ENCODE measurements around the gene RAB3GAP1.
"Not testable (repeated sequence)": the region's sequence is repeated elsewhere in the genome, so short reads cannot be mapped to it uniquely, and the experiment has no call there.

RAB3GAP1 gene

DNA sequence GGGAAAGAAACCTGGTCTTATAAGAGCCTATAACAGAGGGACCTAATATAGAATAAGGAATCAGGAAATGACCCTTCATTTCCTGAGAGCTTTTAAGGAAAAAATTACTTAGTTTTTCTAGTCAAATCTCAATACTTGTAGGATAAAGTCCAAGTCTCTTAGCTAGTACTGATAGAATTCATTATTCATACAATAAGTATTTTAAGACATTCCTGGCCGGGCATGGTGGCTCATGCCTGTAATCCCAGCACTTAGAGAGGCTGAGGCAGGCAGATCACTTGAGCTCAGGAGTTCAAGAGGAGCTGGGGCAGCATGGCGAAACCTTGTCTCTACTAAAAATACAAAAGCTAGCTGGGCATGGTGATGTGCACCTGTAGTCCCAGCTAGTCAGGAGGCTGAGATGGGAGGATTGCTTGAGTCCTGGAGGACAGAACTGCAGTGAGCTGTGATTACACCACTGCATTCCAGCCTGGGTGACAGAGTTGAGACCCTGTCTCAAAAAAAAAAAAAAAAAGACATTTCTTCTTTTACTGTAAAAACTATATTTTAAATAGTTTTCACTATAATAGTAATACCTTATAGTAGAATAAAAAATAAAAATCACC lies 3.2 kb downstream of the RAB3GAP1 start:
- DNase-seq (ENCODE audit: low spot score), result no peak

GRCh38 chr2:135056790-135057189 lies 4.7 kb downstream of the RAB3GAP1 start:
- no peak for DNase-seq (ENCODE audit: low spot score)

DNA sequence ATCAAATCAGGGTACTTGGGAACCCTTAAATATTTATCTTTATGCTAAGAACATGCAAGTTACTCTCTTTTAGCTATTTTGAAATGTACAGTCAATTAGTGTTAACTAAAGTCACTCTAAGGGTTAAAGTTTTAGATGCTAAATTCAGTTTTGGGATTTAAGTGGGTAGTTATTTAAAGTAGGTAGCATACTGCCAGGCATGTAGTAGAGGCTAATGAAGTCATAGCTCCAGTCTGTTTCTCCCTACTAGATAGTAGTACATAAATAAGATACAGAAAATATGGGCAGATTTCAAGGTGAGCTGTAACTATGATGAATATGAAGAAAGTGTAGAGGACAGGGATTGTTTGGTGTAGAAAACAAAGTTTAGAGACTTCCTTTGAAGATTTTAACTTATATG lies 7.5 kb downstream of the RAB3GAP1 start:
- DNase-seq (ENCODE audit: low spot score), result no peak

DNA sequence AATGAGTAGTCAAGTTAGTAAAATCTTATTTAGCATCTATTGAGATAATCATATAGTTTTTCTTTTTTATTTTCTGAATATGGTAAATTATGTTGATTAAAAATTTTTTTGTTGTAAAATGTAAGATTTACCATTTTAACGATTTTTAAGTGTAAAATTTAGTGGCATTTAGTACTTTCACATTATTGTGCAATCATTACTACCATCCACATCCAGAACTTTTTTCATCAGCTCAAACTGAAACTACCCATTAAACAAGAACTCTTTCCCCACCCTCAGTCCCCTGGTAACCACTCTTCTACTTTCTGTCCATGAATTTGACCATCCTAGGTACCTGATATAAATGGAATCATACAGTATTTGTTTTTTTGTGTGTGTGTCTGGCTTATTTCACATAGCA lies 11.1 kb downstream of the RAB3GAP1 start:
- DNase-seq (ENCODE audit: low spot score), result no peak

GRCh38 chr2:135064149-135064548 lies 12.1 kb downstream of the RAB3GAP1 start:
- DNase-seq (ENCODE audit: low spot score), result no peak

DNA sequence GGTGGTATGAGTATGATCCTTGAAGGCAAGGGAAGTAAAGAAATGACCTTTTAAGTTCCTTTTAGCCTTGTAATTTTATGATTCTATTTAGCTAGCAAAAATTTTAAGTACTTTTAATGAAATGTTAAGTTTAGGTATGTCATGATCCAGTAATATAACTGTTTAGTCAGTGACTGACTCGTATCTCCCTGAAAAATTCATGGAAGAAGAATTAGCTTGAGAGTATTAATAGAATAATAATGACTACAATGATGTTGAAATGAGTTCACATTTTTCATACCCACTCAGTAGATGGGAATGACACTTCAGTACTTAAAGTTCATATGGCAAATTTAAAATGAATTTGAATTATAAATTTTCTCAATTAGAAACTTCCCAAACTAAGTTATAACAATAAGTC lies 14.6 kb downstream of the RAB3GAP1 start:
- DNase-seq (ENCODE audit: low spot score), result no peak

GRCh38 chr2:135072125-135072997 lies 20.3 kb downstream of the RAB3GAP1 start:
- DNase-seq (ENCODE audit: low spot score), result no peak

GRCh38 chr2:135074216-135074615 lies 22.1 kb downstream of the RAB3GAP1 start:
- no peak for DNase-seq (ENCODE audit: low spot score)

DNA sequence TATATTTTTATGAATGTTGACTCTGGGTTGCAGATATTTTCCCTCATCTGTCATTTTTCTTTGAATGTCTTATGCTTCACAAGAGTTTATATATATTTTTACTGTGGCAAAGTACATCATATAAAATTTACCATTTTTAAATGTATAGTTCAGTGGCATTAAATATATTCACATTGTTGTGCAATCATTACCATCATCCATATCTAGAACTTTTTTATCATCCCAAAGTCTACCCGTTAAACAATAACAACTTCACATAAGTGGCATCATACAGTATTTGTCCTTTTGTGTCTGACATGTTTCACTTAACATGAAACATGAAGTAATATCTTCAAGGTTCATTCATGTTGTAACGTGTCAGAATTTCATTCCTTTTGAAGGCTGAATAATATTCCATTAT lies 24.5 kb downstream of the RAB3GAP1 start:
- no peak for DNase-seq (ENCODE audit: low spot score)

- no peak for DNase-seq (ENCODE audit: low spot score)
Observed at GRCh38 chr2:135078417-135078816, 26.3 kb downstream of the RAB3GAP1 start.

DNA sequence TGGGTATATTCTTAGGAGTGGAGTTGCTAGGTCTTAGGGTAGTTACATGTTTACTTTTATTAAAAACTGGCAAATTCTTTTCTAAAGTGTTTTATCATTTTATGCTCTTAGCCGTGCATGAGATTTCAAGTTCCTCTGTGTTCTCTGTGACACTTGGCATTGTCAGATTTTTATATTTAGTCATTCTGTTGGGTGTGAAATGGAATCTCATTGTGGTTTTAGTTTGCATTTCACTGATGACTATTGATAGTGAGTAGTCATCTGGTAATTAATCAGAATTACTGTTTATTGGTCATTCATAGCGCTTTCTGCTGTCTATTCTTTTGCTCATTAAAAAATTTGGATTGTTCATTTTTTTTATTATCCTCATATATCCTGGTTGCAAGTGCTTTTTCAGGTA lies 34.1 kb downstream of the RAB3GAP1 start:
- DNase-seq (ENCODE audit: low spot score), result no peak

GRCh38 chr2:135089597-135089996 lies 37.5 kb downstream of the RAB3GAP1 start:
- not testable (repeated sequence) for DNase-seq (ENCODE audit: low spot score)

DNA sequence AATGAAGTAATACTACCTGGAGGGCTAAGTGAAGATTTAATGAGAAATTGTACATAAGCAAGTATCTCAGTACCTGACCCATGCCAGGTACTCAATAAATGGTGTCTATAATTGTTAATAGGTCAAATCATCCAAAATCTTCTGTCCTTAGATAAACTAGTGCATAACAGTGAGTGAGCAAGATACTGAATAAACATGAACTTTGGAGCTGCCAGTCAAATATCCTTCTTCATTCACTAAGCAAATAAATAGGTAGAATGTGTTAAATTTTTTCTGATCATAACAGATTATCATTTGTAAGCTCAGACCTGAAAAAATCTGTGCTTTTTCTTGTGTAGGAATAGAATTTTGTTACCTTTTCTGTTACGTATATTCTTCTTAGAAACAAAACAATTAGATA lies 39.6 kb downstream of the RAB3GAP1 start:
- DNase-seq (ENCODE audit: low spot score), result peak; percentile 26

DNA sequence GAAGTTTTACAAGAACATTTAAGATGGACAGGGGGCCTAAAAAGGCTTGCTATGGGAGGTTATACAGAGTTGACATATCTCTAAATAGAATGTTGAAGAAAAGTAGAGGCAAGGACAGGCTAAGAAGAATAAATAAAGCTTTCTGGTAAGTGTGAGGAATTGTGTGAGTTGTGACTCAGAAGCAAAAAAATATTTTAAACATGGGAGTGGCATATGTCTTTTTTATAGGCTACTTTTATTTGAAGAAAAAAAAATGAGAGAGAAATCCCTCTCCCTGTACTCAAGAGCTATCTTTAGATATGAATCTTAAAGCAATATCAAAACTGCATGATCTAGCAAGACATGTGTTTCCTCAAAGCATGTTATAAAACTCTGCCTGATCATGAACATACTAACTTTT lies 41.1 kb downstream of the RAB3GAP1 start:
- no peak for DNase-seq (ENCODE audit: low spot score)

DNA sequence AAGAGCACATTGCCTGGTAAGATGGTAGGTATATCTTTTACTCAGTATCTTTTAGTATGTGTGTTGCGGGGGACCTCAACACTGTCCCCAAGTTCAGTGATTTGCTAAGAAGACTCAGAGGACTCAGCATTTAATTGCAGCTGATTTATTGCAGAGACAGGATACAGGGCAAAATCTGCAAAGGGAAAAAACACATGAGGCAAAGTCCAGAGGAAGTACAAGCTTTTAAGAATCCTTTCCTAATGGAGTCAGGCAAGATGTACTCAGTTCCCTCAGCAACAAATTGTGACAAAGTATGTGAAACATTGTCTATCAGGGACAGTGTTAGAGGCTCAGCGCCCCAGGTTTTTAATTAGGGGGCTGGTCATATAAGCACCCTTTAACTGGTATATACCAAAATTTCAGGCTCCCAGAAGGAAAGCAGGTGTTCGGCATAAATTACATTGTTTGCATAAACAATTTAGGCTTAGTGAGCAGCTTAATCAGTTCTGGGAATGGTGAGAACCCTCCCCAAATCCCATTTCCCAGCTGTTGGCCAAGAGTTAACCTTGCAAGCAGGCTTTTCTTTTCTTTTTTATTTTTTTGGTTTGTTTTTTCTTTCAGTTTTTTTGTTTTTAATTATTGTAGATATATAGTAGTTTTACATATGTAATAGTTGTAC lies 41.7 kb downstream of the RAB3GAP1 start:
- DNase-seq (ENCODE audit: low spot score), result peak; percentile 30

DNA sequence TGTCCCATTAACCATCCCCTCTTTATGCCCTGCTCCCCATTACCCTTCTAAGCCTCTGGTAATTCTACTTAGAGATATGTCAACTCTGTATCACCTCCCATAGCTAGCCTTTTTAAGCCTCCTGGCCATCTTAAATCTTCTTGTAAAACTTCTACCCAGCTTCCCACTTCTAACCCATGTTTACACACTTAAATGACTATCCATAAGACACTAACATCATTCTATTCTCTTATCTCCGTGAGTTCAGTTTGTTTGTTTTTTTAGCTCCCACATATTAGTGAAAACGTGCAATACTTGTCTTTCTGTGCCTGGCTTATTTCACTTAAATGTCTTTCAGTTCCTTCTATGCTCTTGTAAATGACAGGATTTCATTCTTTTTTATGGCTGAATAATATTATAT lies 42.4 kb downstream of the RAB3GAP1 start:
- no peak for DNase-seq (ENCODE audit: low spot score)

- no peak for DNase-seq (ENCODE audit: low spot score)
Observed at GRCh38 chr2:135095591-135095990, 43.5 kb downstream of the RAB3GAP1 start.

DNA sequence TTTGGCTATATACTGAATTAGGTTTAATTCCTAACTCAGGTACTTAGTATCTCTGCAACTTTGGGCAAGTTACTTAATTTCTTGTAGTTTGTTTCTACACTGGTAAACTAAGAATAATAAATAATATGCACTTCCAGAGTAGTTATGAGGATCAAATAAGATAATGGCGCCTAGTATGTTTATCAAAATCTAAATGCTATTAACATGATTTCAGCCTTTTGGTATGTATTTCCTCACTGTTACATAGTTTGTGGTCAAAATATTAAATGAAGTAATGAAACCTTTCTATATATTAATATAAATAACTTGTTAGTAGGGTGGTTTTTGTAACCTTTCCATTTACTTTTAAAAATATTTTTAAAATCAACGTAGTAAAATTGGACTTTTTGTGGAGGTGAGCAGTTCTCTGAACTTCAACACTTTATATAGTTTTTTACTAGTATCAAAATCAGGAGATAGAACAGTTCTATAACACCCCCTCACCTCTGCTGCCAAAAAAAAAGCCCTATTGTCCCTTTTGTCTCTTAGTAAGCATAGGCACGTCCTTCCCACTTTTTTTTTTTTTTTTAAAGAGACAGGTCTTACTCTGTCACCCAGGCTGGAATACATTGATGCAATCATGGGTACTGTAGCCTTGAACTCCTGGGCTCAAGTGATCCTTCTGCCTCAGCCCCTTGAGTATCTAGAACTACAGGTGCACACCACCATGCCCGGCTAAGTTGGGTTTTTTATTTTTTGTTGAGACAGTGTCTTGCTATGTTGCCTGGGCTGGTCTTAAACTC lies 44.8 kb downstream of the RAB3GAP1 start:
- DNase-seq (ENCODE audit: low spot score), result no peak

DNA sequence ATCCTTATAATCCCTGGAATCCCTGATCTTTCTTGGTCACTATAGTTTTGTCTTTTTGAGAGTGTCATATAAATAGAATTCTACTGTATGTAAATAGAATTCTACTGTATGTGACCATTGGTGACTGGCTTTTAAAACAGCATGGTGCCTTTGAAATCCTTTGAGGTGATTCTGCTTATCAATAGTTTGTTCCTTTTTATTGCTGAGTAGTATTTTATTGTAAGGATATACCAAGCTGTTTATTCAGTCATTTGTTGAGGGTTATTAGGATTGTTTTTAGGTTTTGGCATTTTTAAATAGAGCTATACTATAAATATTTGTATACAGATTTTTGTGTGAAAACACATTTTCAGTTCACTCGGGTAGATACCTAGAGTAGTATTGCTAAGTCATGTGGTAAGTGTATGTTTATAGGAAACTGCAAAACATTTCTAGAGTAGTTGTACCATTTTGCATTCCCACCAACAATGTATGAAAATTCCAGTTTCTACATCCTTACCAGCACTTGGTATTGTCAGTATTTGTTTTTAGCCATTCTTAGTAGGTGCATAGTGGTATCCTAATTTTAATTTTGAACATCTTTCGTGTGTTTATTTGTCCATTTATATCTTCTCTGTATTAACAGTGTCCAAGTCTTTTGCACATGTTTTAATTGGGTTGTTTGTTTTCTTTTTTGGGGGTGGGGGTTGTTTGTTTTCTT lies 45.6 kb downstream of the RAB3GAP1 start:
- no peak for DNase-seq (ENCODE audit: low spot score)

GRCh38 chr2:135099802-135100483 lies 47.9 kb downstream of the RAB3GAP1 start:
- DNase-seq (ENCODE audit: low spot score), result no peak

- DNase-seq (ENCODE audit: low spot score), result no peak
Observed at GRCh38 chr2:135103843-135104242, 51.8 kb downstream of the RAB3GAP1 start.

Measured in HuH-7 (cell line).